ENCODE measurements around the gene TMEM39B.
"Not testable (repeated sequence)": the region's sequence is repeated elsewhere in the genome, so short reads cannot be mapped to it uniquely, and the experiment has no call there.

Gene TMEM39B

GRCh38 chr1:32068957-32069588, 3.7 kb upstream of the TMEM39B start:
- in situ Hi-C loops (cut with MboI; ENCODE audit: low sequenced_read_pairs), result no loop called here

GRCh38 chr1:32071758-32072621, 749 bp upstream of the TMEM39B start:
- in situ Hi-C loops (cut with MboI; ENCODE audit: low sequenced_read_pairs), result no loop called here

GRCh38 chr1:32073299-32074229, 825 bp downstream of the TMEM39B start:
- in situ Hi-C loops (cut with MboI; ENCODE audit: low sequenced_read_pairs), result no loop called here

GRCh38 chr1:32074841-32075240, 2.1 kb downstream of the TMEM39B start:
- in situ Hi-C loops (cut with MboI; ENCODE audit: low sequenced_read_pairs), result no loop called here

- in situ Hi-C loops (cut with MboI; ENCODE audit: low sequenced_read_pairs), result no loop called here
These were observed 4.7 kb downstream of the TMEM39B start for GRCh38 chr1:32077451-32077850.

- in situ Hi-C loops (cut with MboI; ENCODE audit: low sequenced_read_pairs), result no loop called here
These were observed 9.3 kb downstream of the TMEM39B start for GRCh38 chr1:32082022-32082421.

- in situ Hi-C loops (cut with MboI; ENCODE audit: low sequenced_read_pairs), result not testable (repeated sequence)
These were observed 13.6 kb downstream of the TMEM39B start for GRCh38 chr1:32086381-32086780.

GRCh38 chr1:32091176-32091575, 18.4 kb downstream of the TMEM39B start:
- in situ Hi-C loops (cut with MboI; ENCODE audit: low sequenced_read_pairs), result no loop called here

- in situ Hi-C loops (cut with MboI; ENCODE audit: low sequenced_read_pairs), result no loop called here
These were observed 18.9 kb downstream of the TMEM39B start for GRCh38 chr1:32091591-32091990.

GRCh38 chr1:32094746-32095521, 22.2 kb downstream of the TMEM39B start:
- in situ Hi-C loops (cut with MboI; ENCODE audit: low sequenced_read_pairs), result no loop called here

GRCh38 chr1:32099426-32099825, 26.7 kb downstream of the TMEM39B start:
- in situ Hi-C loops (cut with MboI; ENCODE audit: low sequenced_read_pairs), result no loop called here

- in situ Hi-C loops (cut with MboI; ENCODE audit: low sequenced_read_pairs), result no loop called here
These were observed 27.6 kb downstream of the TMEM39B start for GRCh38 chr1:32100359-32100758.

GRCh38 chr1:32100807-32101708, 28.3 kb downstream of the TMEM39B start:
- in situ Hi-C loops (cut with MboI; ENCODE audit: low sequenced_read_pairs), result no loop called here

GRCh38 chr1:32104127-32104526, 31.4 kb downstream of the TMEM39B start:
- in situ Hi-C loops (cut with MboI; ENCODE audit: low sequenced_read_pairs), result no loop called here

GRCh38 chr1:32105338-32105737, 32.6 kb downstream of the TMEM39B start:
- in situ Hi-C loops (cut with MboI; ENCODE audit: low sequenced_read_pairs), result no loop called here

GRCh38 chr1:32106663-32107275, 34.0 kb downstream of the TMEM39B start:
- in situ Hi-C loops (cut with MboI; ENCODE audit: low sequenced_read_pairs), result no loop called here

- in situ Hi-C loops (cut with MboI; ENCODE audit: low sequenced_read_pairs), result no loop called here
These were observed 35.3 kb downstream of the TMEM39B start, which contains the start of gene KPNA6 for GRCh38 chr1:32107742-32108661. Gene KPNA6 (plus strand): TSS chr1:32108056. CDS start chr1:32108131, 75 bp downstream.

Measured in HL-60/S4 treated with phorbol 12-myristate 13-acetate at 8.2 ng/mL for 4 days and 3 days (cell line).